ENCODE measurements around the gene PPIL1. TPM values are rescaled to one million over a fixed set of nuclear protein-coding genes. Genes with fewer than 3 reads are reported as not detected.
"Not testable (repeated sequence)": the region's sequence is repeated elsewhere in the genome, so short reads cannot be mapped to it uniquely, and the experiment has no call there.

PPIL1 gene
- total and polyA plus RNA-seq, 2 donors (not counting 1 experiment from before 2014, with no cell fraction given) = 17.5 to 30.6 TPM

GRCh38 chr6:36904114-36904513 lies 29.5 kb upstream of the PPIL1 start:
- no peak for TF ChIP-seq CTCF (conservative IDR thresholded peaks at IDR 0.05 in 1 of 2, IDR thresholded peaks at IDR 0.05 in 1 of 2; ENCODE audit: low read depth in 1 of 2, low read length in 2 of 2)
- no peak for TF ChIP-seq EZH2 (IDR thresholded peaks at IDR 0.05; ENCODE audit: low read length, missing control alignments)
- H3K9ac ChIP-seq (ENCODE audit: insufficient read depth, low read length) = peak overlapping the region; percentile 46
- H4K20me1 ChIP-seq (ENCODE audit: control insufficient read depth, extremely low read depth, insufficient read depth, low read length) = no peaks in the 10 kb centered on the region
- no peaks in the 10 kb centered on the region for H3K27me3 ChIP-seq (ENCODE audit: control insufficient read depth, insufficient read depth, low read length)
- H3K4me2 ChIP-seq (ENCODE audit: extremely low read depth, insufficient read depth, low read length) = peak overlapping the region; percentile 88
- H3K27ac ChIP-seq (ENCODE audit: insufficient read depth, low read length) = peak overlapping the region; percentile 69
- DNase-seq (ENCODE audit: low read depth in 2 of 2) = peak in 1 of 2 donors; percentile 51
- H3K4me1 ChIP-seq (ENCODE audit: control insufficient read depth, extremely low read depth, insufficient read depth, low read length) = peaks cover 13% of the 10 kb centered on the region
- no peaks in the 10 kb centered on the region for H3K9me3 ChIP-seq (ENCODE audit: control insufficient read depth, insufficient read depth, low read depth, low read length)
- H3K4me3 ChIP-seq (replicated peaks in 1 of 4; ENCODE audit: control extremely low read depth in 1 of 4, insufficient read depth in 1 of 4, low read depth in 3 of 4, low read length in 4 of 4) = peak overlapping the region in 1 of 4 experiments; percentile 28
- peaks cover 7% of the 10 kb centered on the region for H3K36me3 ChIP-seq (ENCODE audit: control insufficient read depth, insufficient read depth, low read length)
- peak overlapping the region; percentile 78 for H2AFZ ChIP-seq (ENCODE audit: low read length)
- no peaks in the 10 kb centered on the region for H3K79me2 ChIP-seq (ENCODE audit: control insufficient read depth, insufficient read depth, low read length)

GRCh38 chr6:36897609-36898008 lies 23.0 kb upstream of the PPIL1 start:
- Histone ChIP-seq H3K9me3 (ENCODE audit: control insufficient read depth, insufficient read depth, low read depth, low read length) (no peaks in the 10 kb centered on the region), H3K27ac (ENCODE audit: insufficient read depth, low read length) (no peak overlapping the region), H3K27me3 (ENCODE audit: control insufficient read depth, insufficient read depth, low read length) (no peaks in the 10 kb centered on the region), H4K20me1 (ENCODE audit: control insufficient read depth, extremely low read depth, insufficient read depth, low read length) (no peaks in the 10 kb centered on the region), H3K36me3 (ENCODE audit: control insufficient read depth, insufficient read depth, low read length) (peaks cover 3% of the 10 kb centered on the region), H2AFZ (ENCODE audit: low read length) (no peak overlapping the region), H3K79me2 (ENCODE audit: control insufficient read depth, insufficient read depth, low read length) (peaks cover 1% of the 10 kb centered on the region), H3K9ac (ENCODE audit: insufficient read depth, low read length) (no peak overlapping the region), H3K4me1 (ENCODE audit: control insufficient read depth, extremely low read depth, insufficient read depth, low read length) (no peaks in the 10 kb centered on the region), H3K4me2 (ENCODE audit: extremely low read depth, insufficient read depth, low read length) (no peak overlapping the region), H3K4me3 (replicated peaks in 1 of 4; ENCODE audit: control extremely low read depth in 1 of 4, insufficient read depth in 1 of 4, low read depth in 3 of 4, low read length in 4 of 4) (no peak overlapping the region)
- DNase-seq (ENCODE audit: low read depth in 2 of 2) = no peak
- no peak for TF ChIP-seq EZH2 (IDR thresholded peaks at IDR 0.05; ENCODE audit: low read length, missing control alignments)
- peak in 1 of 2 donors; percentile 14 for TF ChIP-seq CTCF (conservative IDR thresholded peaks at IDR 0.05 in 1 of 2, IDR thresholded peaks at IDR 0.05 in 1 of 2; ENCODE audit: low read depth in 1 of 2, low read length in 2 of 2)

GRCh38 chr6:36893976-36894932 lies 19.7 kb upstream of the PPIL1 start:
- TF ChIP-seq CTCF (conservative IDR thresholded peaks at IDR 0.05 in 1 of 2, IDR thresholded peaks at IDR 0.05 in 1 of 2; ENCODE audit: low read depth in 1 of 2, low read length in 2 of 2) (no peak), EZH2 (IDR thresholded peaks at IDR 0.05; ENCODE audit: low read length, missing control alignments) (no peak)
- no peak overlapping the region for H3K27ac ChIP-seq (ENCODE audit: insufficient read depth, low read length)
- no peak overlapping the region for H3K9ac ChIP-seq (ENCODE audit: insufficient read depth, low read length)
- H3K4me3 ChIP-seq (replicated peaks in 1 of 4; ENCODE audit: control extremely low read depth in 1 of 4, insufficient read depth in 1 of 4, low read depth in 3 of 4, low read length in 4 of 4) = no peak overlapping the region
- no peaks in the 10 kb centered on the region for H3K27me3 ChIP-seq (ENCODE audit: control insufficient read depth, insufficient read depth, low read length)
- no peaks in the 10 kb centered on the region for H4K20me1 ChIP-seq (ENCODE audit: control insufficient read depth, extremely low read depth, insufficient read depth, low read length)
- no peak for DNase-seq (ENCODE audit: low read depth in 2 of 2)
- no peak overlapping the region for H2AFZ ChIP-seq (ENCODE audit: low read length)
- H3K4me1 ChIP-seq (ENCODE audit: control insufficient read depth, extremely low read depth, insufficient read depth, low read length) = no peaks in the 10 kb centered on the region
- peaks cover 14% of the 10 kb centered on the region for H3K79me2 ChIP-seq (ENCODE audit: control insufficient read depth, insufficient read depth, low read length)
- no peaks in the 10 kb centered on the region for H3K9me3 ChIP-seq (ENCODE audit: control insufficient read depth, insufficient read depth, low read depth, low read length)
- no peak overlapping the region for H3K4me2 ChIP-seq (ENCODE audit: extremely low read depth, insufficient read depth, low read length)
- no peaks in the 10 kb centered on the region for H3K36me3 ChIP-seq (ENCODE audit: control insufficient read depth, insufficient read depth, low read length)

- not testable (repeated sequence) for DNase-seq (ENCODE audit: low read depth in 2 of 2); H3K9me3 ChIP-seq (ENCODE audit: control insufficient read depth, insufficient read depth, low read depth, low read length); H3K36me3 ChIP-seq (ENCODE audit: control insufficient read depth, insufficient read depth, low read length); H3K9ac ChIP-seq (ENCODE audit: insufficient read depth, low read length); H3K4me1 ChIP-seq (ENCODE audit: control insufficient read depth, extremely low read depth, insufficient read depth, low read length); H3K4me2 ChIP-seq (ENCODE audit: extremely low read depth, insufficient read depth, low read length); H3K27me3 ChIP-seq (ENCODE audit: control insufficient read depth, insufficient read depth, low read length); H3K4me3 ChIP-seq (replicated peaks in 1 of 4; ENCODE audit: control extremely low read depth in 1 of 4, insufficient read depth in 1 of 4, low read depth in 3 of 4, low read length in 4 of 4); H4K20me1 ChIP-seq (ENCODE audit: control insufficient read depth, extremely low read depth, insufficient read depth, low read length); H3K27ac ChIP-seq (ENCODE audit: insufficient read depth, low read length); H2AFZ ChIP-seq (ENCODE audit: low read length)
- H3K79me2 ChIP-seq (ENCODE audit: control insufficient read depth, insufficient read depth, low read length) = peaks cover 39% of the 10 kb centered on the region
These were observed 16.6 kb upstream of the PPIL1 start for GRCh38 chr6:36891153-36891552.

Measured in fibroblast of lung (primary cell).